ENCODE measurements around the gene RPL36AL.

The RPL36AL gene

DNA sequence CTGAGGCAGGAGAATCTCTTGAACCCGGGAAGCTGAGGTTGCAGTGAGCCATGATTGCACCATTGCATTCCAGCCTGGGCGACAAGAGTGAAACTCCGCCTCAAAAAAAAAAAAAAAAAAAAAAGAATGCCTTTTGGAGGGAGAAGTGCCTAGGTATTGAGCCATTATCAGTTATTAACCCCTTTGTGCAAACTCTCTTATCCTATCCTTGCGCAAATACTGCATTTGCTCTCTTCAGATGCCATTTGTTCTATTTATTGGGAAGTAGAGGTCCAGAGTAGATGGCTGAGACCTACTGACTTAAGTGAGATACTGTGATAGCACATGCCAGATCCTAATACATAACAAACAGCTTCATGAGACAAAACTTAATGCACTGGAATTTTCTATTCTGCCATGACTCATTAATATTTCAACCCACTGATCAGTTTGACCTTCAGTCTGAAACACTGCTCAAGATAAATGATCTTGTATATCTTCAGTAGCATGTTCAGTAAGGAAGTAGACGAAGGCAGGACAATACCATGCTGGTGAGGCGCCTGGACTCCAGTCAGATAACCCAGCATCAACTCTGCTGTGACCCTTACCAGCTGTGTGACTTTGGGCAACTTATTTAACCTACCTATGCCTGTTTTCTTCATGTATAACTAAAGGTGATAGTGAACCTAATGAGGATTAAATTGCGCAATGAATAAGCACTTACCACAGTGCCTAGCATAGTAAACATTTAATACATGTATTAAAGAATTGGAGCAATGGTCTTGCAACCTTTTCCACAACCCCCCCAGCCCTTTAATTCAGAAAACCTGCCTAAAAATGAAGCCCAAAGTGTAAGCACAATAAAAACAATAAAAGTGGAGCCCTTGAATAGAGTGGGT is 20.4 kb upstream of the RPL36AL start:
- no peak for TF ChIP-seq ZFX (IDR thresholded peaks at IDR 0.05)
- TF ChIP-seq, protein P1, sequence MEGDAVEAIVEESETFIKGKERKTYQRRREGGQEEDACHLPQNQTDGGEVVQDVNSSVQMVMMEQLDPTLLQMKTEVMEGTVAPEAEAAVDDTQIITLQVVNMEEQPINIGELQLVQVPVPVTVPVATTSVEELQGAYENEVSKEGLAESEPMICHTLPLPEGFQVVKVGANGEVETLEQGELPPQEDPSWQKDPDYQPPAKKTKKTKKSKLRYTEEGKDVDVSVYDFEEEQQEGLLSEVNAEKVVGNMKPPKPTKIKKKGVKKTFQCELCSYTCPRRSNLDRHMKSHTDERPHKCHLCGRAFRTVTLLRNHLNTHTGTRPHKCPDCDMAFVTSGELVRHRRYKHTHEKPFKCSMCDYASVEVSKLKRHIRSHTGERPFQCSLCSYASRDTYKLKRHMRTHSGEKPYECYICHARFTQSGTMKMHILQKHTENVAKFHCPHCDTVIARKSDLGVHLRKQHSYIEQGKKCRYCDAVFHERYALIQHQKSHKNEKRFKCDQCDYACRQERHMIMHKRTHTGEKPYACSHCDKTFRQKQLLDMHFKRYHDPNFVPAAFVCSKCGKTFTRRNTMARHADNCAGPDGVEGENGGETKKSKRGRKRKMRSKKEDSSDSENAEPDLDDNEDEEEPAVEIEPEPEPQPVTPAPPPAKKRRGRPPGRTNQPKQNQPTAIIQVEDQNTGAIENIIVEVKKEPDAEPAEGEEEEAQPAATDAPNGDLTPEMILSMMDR (conservative IDR thresholded peaks at IDR 0.05) = no peak
- H3K27ac ChIP-seq = peak overlapping the region; percentile 58

DNA sequence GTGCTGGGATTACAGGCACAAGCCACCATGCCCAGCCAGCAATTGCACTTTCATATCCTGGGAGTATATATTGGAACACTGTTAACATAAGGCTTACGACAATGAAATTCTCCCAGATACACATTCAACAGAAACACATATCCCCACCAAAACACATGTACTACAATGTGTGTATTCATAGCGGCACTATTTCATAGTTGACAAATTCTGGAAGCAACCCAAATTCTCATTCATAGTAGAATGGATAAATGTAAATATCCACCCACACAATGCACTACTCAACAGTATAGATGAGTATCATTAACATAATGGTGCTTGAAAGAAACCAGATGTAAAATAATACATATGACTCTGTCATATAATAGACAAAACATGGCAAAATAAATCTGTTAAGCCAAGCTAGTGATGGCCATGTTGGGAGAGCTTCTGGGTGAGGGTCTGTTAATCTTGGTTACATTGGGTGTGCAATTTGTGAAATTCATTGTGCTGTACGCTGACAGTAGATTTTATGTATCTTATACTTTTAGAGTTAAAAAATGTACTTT is 17.2 kb upstream of the RPL36AL start:
- TF ChIP-seq, protein P1 (conservative IDR thresholded peaks at IDR 0.05) = no peak
- no peak for TF ChIP-seq ZFX (IDR thresholded peaks at IDR 0.05)

DNA sequence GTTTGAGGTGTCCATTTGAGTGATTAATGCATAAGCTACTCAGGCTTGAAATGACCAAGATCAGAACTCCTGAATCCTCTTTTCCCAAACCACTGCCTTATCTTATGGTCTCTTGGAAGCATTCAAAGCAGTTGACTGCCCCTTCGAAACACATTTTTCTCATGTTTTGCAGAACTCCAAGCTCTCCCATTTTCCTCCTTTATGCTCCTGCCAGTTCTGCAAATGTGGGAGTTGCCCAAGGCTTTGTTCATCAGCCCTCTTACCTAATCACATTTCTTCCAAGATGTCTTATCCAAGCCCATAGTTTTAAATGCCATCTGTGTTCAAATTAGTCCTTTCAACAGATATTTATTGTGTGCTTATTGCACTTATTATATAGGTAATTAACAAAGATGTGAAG is 16.4 kb upstream of the RPL36AL start:
- no peak for TF ChIP-seq ZFX (IDR thresholded peaks at IDR 0.05)
- TF ChIP-seq, protein P1 (conservative IDR thresholded peaks at IDR 0.05) = no peak
- H3K27ac ChIP-seq = no peak overlapping the region

More for the DNA sequence above, 17.2 kb upstream of the RPL36AL start:
- H3K27ac ChIP-seq = no peak overlapping the region

DNA sequence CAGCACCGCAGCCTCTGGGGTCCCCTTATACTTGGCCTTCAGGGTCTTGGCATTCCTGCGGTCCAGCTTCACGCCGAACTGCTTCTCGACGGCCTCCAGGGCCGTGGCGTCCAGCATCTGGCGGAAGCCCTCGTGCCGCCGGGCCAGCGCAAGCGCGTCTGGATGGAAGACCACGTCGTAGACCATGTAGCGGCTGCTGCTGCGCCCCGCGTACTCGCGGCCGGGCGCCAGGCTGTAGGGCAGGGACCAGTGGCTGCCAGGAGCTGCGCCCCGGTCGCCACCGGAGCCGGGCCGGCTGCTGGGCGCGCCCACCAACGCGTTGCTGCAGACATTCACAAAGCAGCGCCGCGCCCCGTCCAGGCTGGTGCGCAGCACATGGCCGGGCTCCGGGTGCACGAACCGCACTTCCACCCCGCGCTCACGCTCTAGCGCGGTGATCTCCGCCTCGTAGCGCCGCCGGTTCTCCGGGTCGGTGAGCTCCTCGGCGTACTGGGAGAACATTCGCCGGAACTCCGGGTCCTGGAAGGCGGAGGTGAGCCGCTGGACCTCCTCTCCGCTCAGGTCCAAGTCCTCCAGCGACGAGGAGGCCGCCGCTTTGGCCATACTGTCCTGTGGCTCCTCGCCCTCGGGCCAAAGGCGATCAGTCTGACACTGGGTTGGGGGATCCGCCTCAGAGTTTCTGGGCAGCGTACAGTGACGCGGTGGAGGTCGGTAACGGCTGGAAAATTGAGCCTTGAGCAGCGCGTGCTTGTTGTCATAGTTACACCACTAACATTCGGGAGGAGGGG is 14.3 kb upstream of the RPL36AL start, which contains the start of gene DNAAF2:
Gene DNAAF2 (minus strand): TSS at position 698 of the 788 bp plus-strand sequence. CDS start 95 bp downstream, at position 603.
- peak within 1 kb of the TSS; percentile 95 for H3K27ac ChIP-seq
- peak; percentile 29; the same call in 1 of the 2 replicates for TF ChIP-seq ZFX (IDR thresholded peaks at IDR 0.05)
- TF ChIP-seq, protein P1 (conservative IDR thresholded peaks at IDR 0.05) = peak; percentile 74

DNA sequence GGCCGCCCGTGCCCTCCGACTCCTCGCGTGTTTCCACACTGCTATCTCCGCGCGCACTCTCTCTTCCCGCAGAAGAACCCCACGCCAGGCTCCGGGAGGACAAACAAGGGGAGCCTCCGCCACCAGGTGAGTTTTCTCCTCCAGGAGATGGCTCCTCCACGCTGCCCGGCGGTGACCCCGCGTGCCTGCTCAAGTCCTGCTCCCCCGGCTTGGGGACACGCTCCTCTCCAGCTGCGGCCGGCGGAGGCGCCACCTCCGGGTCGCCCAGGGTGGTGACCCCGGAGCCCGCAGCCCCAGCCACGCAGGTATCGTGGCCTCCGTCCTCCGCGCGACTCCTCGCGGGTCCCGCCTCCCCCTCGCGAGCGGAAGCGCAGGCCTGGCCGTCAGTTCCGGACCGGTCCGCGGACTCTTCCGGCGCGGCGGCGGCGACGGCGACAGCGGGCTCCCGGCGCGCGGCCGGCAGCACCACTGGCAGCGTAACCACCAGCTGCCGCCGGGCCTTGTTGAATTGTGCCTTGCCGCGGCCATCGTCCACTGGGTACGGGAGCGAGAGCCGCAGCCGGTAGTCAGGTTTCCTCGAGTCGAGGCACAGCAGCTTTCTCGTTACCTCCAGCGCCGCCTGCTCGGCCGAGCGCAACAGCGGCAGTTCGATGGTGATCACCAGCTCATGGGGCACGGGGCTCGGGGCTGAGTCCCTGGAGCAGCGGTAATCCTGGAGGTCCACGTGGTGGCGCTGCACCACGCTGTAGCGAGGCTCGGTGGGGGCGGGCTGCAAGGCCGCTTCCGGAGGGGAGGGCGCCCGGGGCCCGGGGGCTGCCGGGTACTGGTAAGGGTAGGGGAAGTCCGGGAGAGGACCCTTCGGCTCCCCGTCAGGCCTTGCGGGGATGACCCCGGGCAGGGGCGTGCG is 13.5 kb upstream of the RPL36AL start:
- peak overlapping the region; percentile 95 for H3K27ac ChIP-seq
- TF ChIP-seq, protein P1 (conservative IDR thresholded peaks at IDR 0.05) = peak; percentile 96
- TF ChIP-seq ZFX (IDR thresholded peaks at IDR 0.05) = peak; percentile 82

DNA sequence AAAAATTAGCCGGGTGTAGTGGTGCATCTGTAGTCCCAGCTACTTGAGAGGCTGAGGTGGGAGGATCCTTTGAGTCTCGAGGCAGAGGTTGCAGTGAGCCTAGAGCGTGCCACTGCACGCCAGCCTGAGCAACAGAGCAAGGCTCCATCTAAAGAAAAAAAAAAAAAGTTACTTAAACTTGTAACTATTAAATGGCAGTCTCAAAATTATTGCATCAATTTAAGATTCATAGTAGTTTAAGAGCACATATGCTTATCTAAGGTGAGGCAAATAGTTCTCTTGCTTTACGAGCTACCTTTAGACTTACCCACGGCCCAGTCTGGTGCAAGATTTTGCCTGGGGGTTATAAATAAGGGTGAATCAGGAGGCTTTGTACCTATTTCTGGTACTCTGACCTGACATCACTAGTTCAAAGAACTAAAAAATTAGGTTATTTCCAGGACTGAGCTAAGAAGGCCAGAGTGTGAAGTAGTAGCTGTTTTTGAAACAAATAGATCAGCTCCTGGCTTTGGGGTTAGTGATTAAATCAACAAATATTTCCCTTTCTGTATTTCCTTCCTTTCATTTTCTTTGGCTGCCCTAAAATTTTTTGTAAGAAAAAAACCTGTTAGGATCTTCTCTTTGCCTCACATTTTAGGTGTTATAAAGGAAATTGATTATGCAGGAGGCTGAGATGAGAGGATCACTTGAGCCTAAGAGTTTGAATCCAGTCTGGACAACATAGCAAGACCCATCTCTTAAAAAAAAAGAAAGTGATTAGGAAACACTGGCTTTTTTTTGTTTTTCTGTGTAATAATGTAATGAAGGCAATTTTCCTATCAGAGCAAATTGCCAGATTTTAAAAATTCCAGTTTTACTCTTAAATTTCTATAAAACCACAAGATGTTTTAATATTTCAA is 3.8 kb upstream of the RPL36AL start:
- H3K27ac ChIP-seq = no peak overlapping the region

More for the DNA sequence above, 3.8 kb upstream of the RPL36AL start:
- TF ChIP-seq, protein P1 (conservative IDR thresholded peaks at IDR 0.05) = no peak
- TF ChIP-seq ZFX (IDR thresholded peaks at IDR 0.05) = no peak
